Activated T-helper 2 cell treated with anti-CD3 and anti-CD28 coated beads, Interferon-gamma antibody, Interleukin-2, Interleukin-4, amounts not matched to agents 10 μg/mL and 5 μg/mL and 100 μg/mL, durations not matched to agents 14 hours and 24 hours and 36 hours (primary cell): ENCODE data around the gene DYNC1H1. TPM values are rescaled to one million over a fixed set of nuclear protein-coding genes. Genes with fewer than 3 reads are reported as not detected.

Source experiments
- DNase-seq: peaks from one replicate; pipeline ENCODE4 v3.0.0; 2021; ENCODE audit warnings: low spot score
- H3K27ac Mint-ChIP-seq: one replicate; pipeline ENCODE4 v1.8.0; 2021; ENCODE audit warnings: mixed read lengths
- H3K27me3 Mint-ChIP-seq: one replicate; pipeline ENCODE4 v1.8.0; 2021; ENCODE audit warnings: low read depth, mixed read lengths
- H3K36me3 Mint-ChIP-seq: one replicate; pipeline ENCODE4 v1.8.0; 2021; ENCODE audit warnings: low read depth, mixed read lengths
- H3K4me1 Mint-ChIP-seq: one replicate; pipeline ENCODE4 v1.8.0; 2021; ENCODE audit warnings: low read depth, mixed read lengths
- H3K4me3 Mint-ChIP-seq: one replicate; pipeline ENCODE4 v1.8.0; 2021; ENCODE audit warnings: low read depth, mild to moderate bottlenecking, moderate library complexity, mixed read lengths
- H3K9me3 Mint-ChIP-seq: one replicate; pipeline ENCODE4 v1.8.0; 2021; ENCODE audit warnings: mixed read lengths
- intact Hi-C: fragments of 100-400 bp; cut with micrococcal nuclease; formaldehyde crosslinking; loops from one replicate; pipeline ENCODE4 v1.15.1; 2023
- total RNA-seq: library from RNA; stranded (reverse); gene quantifications from 2 replicates; pipeline ENCODE4 v1.2.3, GENCODE V29; 2022

Gene DYNC1H1
- total RNA-seq, 1 donor from 2014 or later = 286 TPM

GRCh38 chr14:101961011-101961721, 3.2 kb upstream of the DYNC1H1 start:
- DNase-seq = peak; percentile 66
- intact Hi-C loops = loop anchor here (1.0 to 5.0 kb wide), 4 partner anchors 176 to 551 kb away; partner anchors contain the start of gene WDR20
- H3K4me3 Mint-ChIP-seq = no peak overlapping the region
- no peaks in the 10 kb centered on the region for H3K9me3 Mint-ChIP-seq
- no peaks in the 10 kb centered on the region for H3K27me3 Mint-ChIP-seq
- no peaks in the 10 kb centered on the region for H3K36me3 Mint-ChIP-seq
- peaks cover 17% of the 10 kb centered on the region for H3K4me1 Mint-ChIP-seq
- H3K27ac Mint-ChIP-seq = no peak overlapping the region

GRCh38 chr14:101961746-101962502, 2.4 kb upstream of the DYNC1H1 start:
- H3K4me3 Mint-ChIP-seq = no peak overlapping the region
- peaks cover 21% of the 10 kb centered on the region for H3K4me1 Mint-ChIP-seq
- DNase-seq = no peak
- intact Hi-C loops = loop anchor here (1.0 to 5.0 kb wide), 4 partner anchors 175 to 550 kb away; partner anchors contain the start of gene WDR20
- H3K27me3 Mint-ChIP-seq = no peaks in the 10 kb centered on the region
- H3K36me3 Mint-ChIP-seq = peaks cover 3% of the 10 kb centered on the region
- H3K9me3 Mint-ChIP-seq = no peaks in the 10 kb centered on the region
- H3K27ac Mint-ChIP-seq = no peak overlapping the region

- Mint-ChIP-seq H3K9me3 (no peaks in the 10 kb centered on the region), H3K27ac (no peak overlapping the region), H3K36me3 (peaks cover 6% of the 10 kb centered on the region), H3K27me3 (no peaks in the 10 kb centered on the region), H3K4me3 (no peak overlapping the region), H3K4me1 (peaks cover 23% of the 10 kb centered on the region)
- DNase-seq = no peak
- intact Hi-C loops = loop anchor here (5.0 kb wide), 3 partner anchors 175 to 550 kb away; partner anchors contain the start of gene WDR20
These were observed 1.9 kb upstream of the DYNC1H1 start for GRCh38 chr14:101962503-101962874.

GRCh38 chr14:101963052-101963451, 1.3 kb upstream of the DYNC1H1 start:
- peaks cover 9% of the 10 kb centered on the region for H3K36me3 Mint-ChIP-seq
- H3K4me3 Mint-ChIP-seq = no peak overlapping the region
- intact Hi-C loops = loop anchor here (1.0 to 5.0 kb wide), 4 partner anchors 174 to 549 kb away; partner anchors contain the start of gene WDR20
- no peak overlapping the region for H3K27ac Mint-ChIP-seq
- no peak for DNase-seq
- H3K27me3 Mint-ChIP-seq = no peaks in the 10 kb centered on the region
- H3K4me1 Mint-ChIP-seq = peaks cover 26% of the 10 kb centered on the region
- H3K9me3 Mint-ChIP-seq = no peaks in the 10 kb centered on the region

GRCh38 chr14:101963656-101964296, 597 bp upstream of the DYNC1H1 start:
- H3K27me3 Mint-ChIP-seq = no peaks in the 10 kb centered on the region
- intact Hi-C loops = loop anchor here (1.0 to 5.0 kb wide), 7 partner anchors 15 to 549 kb away; partner anchors contain the start of gene WDR20
- no peak for DNase-seq
- H3K36me3 Mint-ChIP-seq = peaks cover 10% of the 10 kb centered on the region
- H3K27ac Mint-ChIP-seq = no peak overlapping the region
- no peaks in the 10 kb centered on the region for H3K9me3 Mint-ChIP-seq
- H3K4me1 Mint-ChIP-seq = peaks cover 26% of the 10 kb centered on the region
- peak overlapping the region; percentile 40 for H3K4me3 Mint-ChIP-seq

GRCh38 chr14:101965181-101965544, 790 bp downstream of the DYNC1H1 start:
- H3K9me3 Mint-ChIP-seq = no peaks in the 10 kb centered on the region
- no peaks in the 10 kb centered on the region for H3K27me3 Mint-ChIP-seq
- H3K36me3 Mint-ChIP-seq = peaks cover 16% of the 10 kb centered on the region
- peak overlapping the region; percentile 90 for H3K27ac Mint-ChIP-seq
- H3K4me3 Mint-ChIP-seq = peak overlapping the region; percentile 91
- peak; percentile 71 for DNase-seq
- intact Hi-C loops = loop anchor here (2.0 kb wide), 2 partner anchors 56 to 124 kb away; no protein-coding TSS in a partner anchor
- H3K4me1 Mint-ChIP-seq = peaks cover 33% of the 10 kb centered on the region

- peaks cover 20% of the 10 kb centered on the region for H3K36me3 Mint-ChIP-seq
- no peaks in the 10 kb centered on the region for H3K27me3 Mint-ChIP-seq
- intact Hi-C loops = loop anchor here (2.0 kb wide), 2 partner anchors 55 to 123 kb away; no protein-coding TSS in a partner anchor
- peak overlapping the region; percentile 72 for H3K27ac Mint-ChIP-seq
- DNase-seq = no peak
- H3K4me3 Mint-ChIP-seq = peak overlapping the region; percentile 91
- H3K9me3 Mint-ChIP-seq = no peaks in the 10 kb centered on the region
- peaks cover 31% of the 10 kb centered on the region for H3K4me1 Mint-ChIP-seq
These were observed 1.7 kb downstream of the DYNC1H1 start for GRCh38 chr14:101965770-101966722.

- intact Hi-C loops = no loop called here
- peaks cover 26% of the 10 kb centered on the region for H3K4me1 Mint-ChIP-seq
These were observed 2.4 kb downstream of the DYNC1H1 start for GRCh38 chr14:101966742-101967141.

GRCh38 chr14:101968186-101968585, 3.8 kb downstream of the DYNC1H1 start:
- Mint-ChIP-seq H3K4me1 (peaks cover 38% of the 10 kb centered on the region), H3K4me3 (no peak overlapping the region), H3K27ac (peak overlapping the region; percentile 43), H3K9me3 (no peaks in the 10 kb centered on the region), H3K36me3 (peaks cover 25% of the 10 kb centered on the region), H3K27me3 (no peaks in the 10 kb centered on the region)
- intact Hi-C loops = no loop called here
- DNase-seq = no peak

More at GRCh38 chr14:101966742-101967141, 2.4 kb downstream of the DYNC1H1 start:
- Mint-ChIP-seq H3K36me3 (peaks cover 20% of the 10 kb centered on the region), H3K27me3 (no peaks in the 10 kb centered on the region), H3K9me3 (no peaks in the 10 kb centered on the region), H3K27ac (peak overlapping the region; percentile 55), H3K4me3 (peak overlapping the region; percentile 46)
- no peak for DNase-seq

GRCh38 chr14:101969481-101969880, 5.1 kb downstream of the DYNC1H1 start:
- Mint-ChIP-seq H3K4me1 (peaks cover 32% of the 10 kb centered on the region), H3K27ac (no peak overlapping the region), H3K4me3 (no peak overlapping the region), H3K9me3 (no peaks in the 10 kb centered on the region), H3K36me3 (peaks cover 25% of the 10 kb centered on the region), H3K27me3 (no peaks in the 10 kb centered on the region)
- no peak for DNase-seq
- intact Hi-C loops = no loop called here

GRCh38 chr14:101970830-101971400, 6.5 kb downstream of the DYNC1H1 start:
- H3K4me3 Mint-ChIP-seq = no peak overlapping the region
- intact Hi-C loops = no loop called here
- H3K27ac Mint-ChIP-seq = no peak overlapping the region
- DNase-seq = no peak
- H3K4me1 Mint-ChIP-seq = peaks cover 32% of the 10 kb centered on the region
- H3K9me3 Mint-ChIP-seq = no peaks in the 10 kb centered on the region
- peaks cover 34% of the 10 kb centered on the region for H3K36me3 Mint-ChIP-seq
- H3K27me3 Mint-ChIP-seq = no peaks in the 10 kb centered on the region
